DOHH2 (cell line): ENCODE data around the gene TMEM140.
A peak's percentile ranks its signal among the peaks of the same experiment; 100 is the strongest.

Source experiments
- H3F3A ChIP-seq: fragments of 200-600 bp; sonication (generic), shearing (Covaris generic); 2 replicates; pipeline ENCODE4 v1.6.0; 2016; ENCODE audit warnings: antibody characterized with exemption, mild to moderate bottlenecking; ENCODE audit not compliant: control insufficient read depth, insufficient read depth
- H3K27ac ChIP-seq: fragments of 200-600 bp; sonication (generic); 2 replicates; pipeline ENCODE4 v1.5.1; 2014; ENCODE audit warnings: low read depth, mild to moderate bottlenecking, low read length, moderate library complexity
- H3K27me3 ChIP-seq: fragments of 200-600 bp; sonication (generic); 2 replicates; pipeline ENCODE4 v1.6.1; 2014; ENCODE audit warnings: mild to moderate bottlenecking, low read length, mixed read lengths; ENCODE audit not compliant: control insufficient read depth
- H3K36me3 ChIP-seq: fragments of 200-600 bp; sonication (generic); 2 replicates; pipeline ENCODE4 v1.6.1; 2014; ENCODE audit warnings: mild to moderate bottlenecking, low read length, moderate library complexity, mixed read lengths; ENCODE audit not compliant: control insufficient read depth
- H3K4me1 ChIP-seq: fragments of 200-600 bp; sonication (generic); 2 replicates; pipeline ENCODE4 v1.6.1; 2014; ENCODE audit warnings: mild to moderate bottlenecking, low read length, mixed read lengths; ENCODE audit not compliant: control insufficient read depth
- H3K4me2 ChIP-seq: fragments of 200-600 bp; sonication (generic); 2 replicates; pipeline ENCODE4 v1.6.0; 2014; ENCODE audit warnings: mild to moderate bottlenecking, low read length, moderate library complexity
- H3K4me3 ChIP-seq: fragments of 200-600 bp; sonication (generic); 2 replicates; pipeline ENCODE4 v1.5.1; 2014; ENCODE audit warnings: mild to moderate bottlenecking, low read length, mixed read lengths
- H3K79me2 ChIP-seq: fragments of 200-600 bp; sonication (generic); 2 replicates; pipeline ENCODE4 v1.6.1; 2014; ENCODE audit warnings: mild to moderate bottlenecking, low read length, mixed read lengths; ENCODE audit not compliant: control insufficient read depth
- H3K9me2 ChIP-seq: fragments of 200-600 bp; sonication (generic); replicated peaks from 2 replicates; pipeline ENCODE4 v1.6.1; 2014; ENCODE audit warnings: mild to moderate bottlenecking, low read length, mixed read lengths; ENCODE audit not compliant: control insufficient read depth
- H3K9me3 ChIP-seq: fragments of 200-600 bp; sonication (generic); 2 replicates; pipeline ENCODE4 v1.6.1; 2014; ENCODE audit warnings: antibody characterized with exemption, low read length, mixed read lengths; ENCODE audit not compliant: control insufficient read depth, insufficient read depth
- H4K20me1 ChIP-seq: fragments of 200-600 bp; sonication (generic); 2 replicates; pipeline ENCODE4 v1.6.0; 2014; ENCODE audit warnings: low read depth, mild to moderate bottlenecking, antibody characterized with exemption, low read length, moderate library complexity; ENCODE audit not compliant: control insufficient read depth, insufficient read depth
- CTCF ChIP-seq: fragments of 200-600 bp; sonication (generic); IDR thresholded peaks from one replicate; pipeline ENCODE4 v1.5.1; 2014; ENCODE audit warnings: antibody characterized with exemption, mild to moderate bottlenecking, low read depth, low read length; ENCODE audit not compliant: poor library complexity, severe bottlenecking
- EZH2phosphoT487 ChIP-seq: fragments of 200-600 bp; sonication (generic); IDR thresholded peaks from 2 replicates; pipeline ENCODE4 v1.6.1; 2017; ENCODE audit warnings: borderline replicate concordance, mild to moderate bottlenecking, antibody characterized with exemption, low read length, moderate library complexity, mixed read lengths

Gene TMEM140

GRCh38 chr7:135147899-135148721 is at the start of gene TMEM140:
Gene TMEM140 (plus strand): TSS chr7:135148072. CDS start chr7:135164442, 16,370 bp downstream.
- Histone ChIP-seq H3K4me2 (peak within 1 kb of the TSS; percentile 76), H3K9me3 (no peaks in the 10 kb centered on the region), H3K4me3 (peak within 1 kb of the TSS; percentile 67), H3K9me2 (no peaks in the 10 kb centered on the region), H3K27me3 (no peaks in the 10 kb centered on the region), H3F3A (no peaks in the 10 kb centered on the region), H3K4me1 (peaks cover 20% of the 10 kb centered on the region), H4K20me1 (no peaks in the 10 kb centered on the region), H3K79me2 (no peaks in the 10 kb centered on the region), H3K36me3 (no peaks in the 10 kb centered on the region), H3K27ac (no peak within 1 kb of the TSS)
- TF ChIP-seq EZH2phosphoT487 (no peak), CTCF (no peak)

- Histone ChIP-seq H3K27ac (no peak overlapping the region), H3F3A (no peaks in the 10 kb centered on the region), H3K9me3 (no peaks in the 10 kb centered on the region), H3K27me3 (no peaks in the 10 kb centered on the region), H4K20me1 (no peaks in the 10 kb centered on the region), H3K4me1 (no peaks in the 10 kb centered on the region), H3K4me2 (no peak overlapping the region), H3K9me2 (no peaks in the 10 kb centered on the region), H3K36me3 (no peaks in the 10 kb centered on the region), H3K4me3 (no peak overlapping the region), H3K79me2 (no peaks in the 10 kb centered on the region)
- TF ChIP-seq EZH2phosphoT487, result no peak
- no peak for TF ChIP-seq CTCF
Measured at GRCh38 chr7:135098391-135098790, 49.5 kb upstream of the TMEM140 start.

GRCh38 chr7:135100856-135101255 is 47.0 kb upstream of the TMEM140 start:
- Histone ChIP-seq H3K36me3 (no peaks in the 10 kb centered on the region), H3K4me1 (no peaks in the 10 kb centered on the region), H4K20me1 (no peaks in the 10 kb centered on the region), H3K4me2 (no peak overlapping the region), H3K27ac (no peak overlapping the region), H3K79me2 (no peaks in the 10 kb centered on the region), H3K9me3 (no peaks in the 10 kb centered on the region), H3K4me3 (no peak overlapping the region), H3K27me3 (no peaks in the 10 kb centered on the region), H3F3A (no peaks in the 10 kb centered on the region), H3K9me2 (no peaks in the 10 kb centered on the region)
- TF ChIP-seq CTCF (no peak), EZH2phosphoT487 (no peak)
